Cardiac ventricle fibroblast (primary cell): ENCODE results near the gene TGIF1. TPM values are rescaled to one million over a fixed set of nuclear protein-coding genes. Genes with fewer than 3 reads are reported as not detected.

Source experiments
- total RNA-seq: library from RNA; depleted of rRNA; stranded (reverse); fragments of >200 nt; gene quantifications from 2 replicates; pipeline ENCODE4 v1.2.3, GENCODE V29; 2015

The TGIF1 gene
- total RNA-seq, result 46.1 and 64.8 TPM in 2 replicates

DNA sequence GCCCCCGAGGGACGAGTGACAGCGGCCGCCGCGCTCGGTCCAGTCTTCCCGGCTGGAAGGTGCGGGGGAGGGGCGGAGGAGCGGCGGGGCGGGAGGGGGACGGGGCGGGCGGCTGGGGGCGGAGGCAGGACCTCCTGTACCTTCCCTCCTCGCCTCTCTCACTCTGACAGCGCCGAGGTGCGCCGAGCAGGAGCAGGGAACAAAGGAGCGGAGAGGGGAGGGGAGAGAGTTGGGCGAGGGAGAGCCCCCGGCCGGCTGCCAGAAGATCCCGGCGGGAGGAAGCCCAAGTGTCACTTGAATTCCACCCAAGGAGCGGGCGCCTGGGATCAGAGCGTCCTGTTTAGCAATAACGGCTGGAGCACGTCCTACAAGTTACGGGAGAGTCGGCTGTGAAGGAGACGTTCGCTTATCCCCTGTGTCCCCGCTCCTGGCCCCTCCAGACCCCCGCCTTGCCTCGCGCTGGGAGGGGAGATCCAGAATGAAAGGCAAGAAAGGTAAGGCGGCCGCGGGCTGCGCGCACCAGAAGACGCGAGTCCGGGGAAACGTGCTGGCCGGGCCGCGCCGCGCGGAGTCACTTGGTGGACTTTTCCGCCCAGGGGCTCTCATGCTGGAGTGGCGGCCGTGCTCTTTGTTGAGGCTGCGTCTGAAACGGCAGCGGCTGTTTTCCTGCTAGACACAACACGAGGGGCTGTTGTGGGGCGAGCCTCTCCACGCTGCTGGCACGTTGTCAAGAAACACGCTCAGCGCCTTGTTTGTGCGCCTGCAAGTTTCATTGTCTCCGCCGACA, at the start of gene TGIF1:
Gene TGIF1, plus strand, starts transcription at position 161 of the 787 bp plus-strand sequence. Its CDS starts 318 bp downstream, at position 479.

Other genes starting within 250 kb of the TGIF1 start
- gene MYOM1, start 230.2 kb upstream of the TGIF1 start, total RNA-seq, result 0.56 and 0.73 TPM in 2 replicates
- 370 and 414 TPM in 2 replicates for gene MYL12A, start 202.4 kb upstream of the TGIF1 start, total RNA-seq
- gene MYL12B, start 188.0 kb upstream of the TGIF1 start, total RNA-seq, result 201 and 208 TPM in 2 replicates